ENCODE results near the gene PNMT. TPM values are rescaled to one million over a fixed set of nuclear protein-coding genes. Genes with fewer than 3 reads are reported as not detected.

PNMT gene
- total and polyA plus RNA-seq, 2 of the 8 experiments (the other 6 are each of a cell fraction or from before 2014, with no cell fraction given) = 5.6 to 10.9 TPM

- no peak overlapping the region for H3K27ac ChIP-seq (ENCODE audit: low read depth, low read length)
- H3K4me1 ChIP-seq (replicated peaks in 1 of 4; ENCODE audit: control insufficient read depth in 3 of 4, insufficient read depth in 4 of 4, low read length in 3 of 4) = peaks cover 18 to 30% (median 20%) of the 10 kb centered on the region in 4 experiments
- no peak overlapping the region for H4K5ac ChIP-seq (ENCODE audit: insufficient read length, low read depth, low read length)
- H3K9ac ChIP-seq (replicated peaks in 1 of 4; ENCODE audit: extremely low read depth in 1 of 4, low read depth in 3 of 4, low read length in 3 of 4) = peak overlapping the region in 1 of 4 experiments; percentile 44; a peak in 2 of 7 replicates
- H3K79me1 ChIP-seq (ENCODE audit: low read depth, low read length) = peaks cover 40% of the 10 kb centered on the region
- H3K36me3 ChIP-seq (ENCODE audit: control insufficient read depth in 2 of 4, insufficient read depth in 4 of 4, low read length in 3 of 4) = no peaks in the 10 kb centered on the region
- H4K8ac ChIP-seq (ENCODE audit: extremely low read depth, insufficient read depth, low read length) = no peak overlapping the region
- no peak overlapping the region for H2BK15ac ChIP-seq (ENCODE audit: low read length)
- 0 out of 2 replicates have a peak overlapping the region, but pooled peaks have one; percentile 32 for H2BK20ac ChIP-seq (ENCODE audit: low read length)
- POLR2A ChIA-PET (ENCODE audit: partially characterized antibody) = interaction anchor here (0.6 to 5.5 kb wide), 8 partner anchors 9 to 115 kb away, joined by 3 to 28 read pairs (median 3); partner anchors contain the start of gene ERBB2
- H3K18ac ChIP-seq (ENCODE audit: extremely low read depth, low read length) = no peak overlapping the region; the same call in 1 of the 2 replicates
- H3K9me3 ChIP-seq (ENCODE audit: insufficient read depth in 2 of 2, low read depth in 1 of 2, low read length in 1 of 2) = no peaks in the 10 kb centered on the region
- H2BK5ac ChIP-seq (ENCODE audit: low read depth, low read length) = 0 out of 2 replicates have a peak overlapping the region, but pooled peaks have one; percentile 44
- 0 out of 2 replicates have a peak overlapping the region, but pooled peaks have one; percentile 13 for H2AK5ac ChIP-seq (ENCODE audit: low read depth, low read length)
- peak overlapping the region; percentile 60 for H2BK12ac ChIP-seq (ENCODE audit: low read depth, low read length)
- H3K23ac ChIP-seq (ENCODE audit: insufficient read length) = no peak overlapping the region
- WGBS, 2 experiments (ENCODE audit: extremely low coverage in 1 of 2, insufficient coverage in 1 of 2, insufficient read length in 1 of 2, insufficient replicate concordance in 2 of 2, low coverage in 1 of 2, low lambda C conversion rate in 2 of 2, missing lambda C conversion rate in 1 of 2) = 87% methylated on average over 11 of the region's 11 CpGs; no CpG with 5 or more reads in 1 of the 2 experiments
- H3K4me2 ChIP-seq (ENCODE audit: insufficient read depth in 1 of 2, low read depth in 2 of 2, low read length in 2 of 2) = peak overlapping the region; percentile 17 to 31; a peak in 2 of 4 replicates
- no peak overlapping the region for H3K4ac ChIP-seq (replicated peaks; ENCODE audit: insufficient read length, low read depth, low read length)
- 0 out of 7 replicates have a peak, but pooled peaks cover 0 to 3% (median 0%) of the 10 kb centered on the region in 4 experiments for H3K27me3 ChIP-seq (replicated peaks in 1 of 4; ENCODE audit: control insufficient read depth in 3 of 4, extremely low read depth in 1 of 4, insufficient read depth in 3 of 4, low read length in 3 of 4)
- CTCF ChIA-PET (ENCODE audit: partially characterized antibody) = interaction anchor here (1.0 to 49.2 kb wide), 11 partner anchors 8 to 141 kb away, joined by 3 to 1885 read pairs (median 9); partner anchors contain the start of genes ERBB2, MIEN1, PGAP3 and PNMT
- peaks cover 8 to 68% of the 10 kb centered on the region in 2 experiments for H3K79me2 ChIP-seq (ENCODE audit: control insufficient read depth in 1 of 2, insufficient read depth in 2 of 2, low read length in 2 of 2)
- H4K20me1 ChIP-seq (replicated peaks in 1 of 2; ENCODE audit: control insufficient read depth in 1 of 2, insufficient read depth in 2 of 2, low read length in 2 of 2) = peaks cover 3 to 27% of the 10 kb centered on the region in 2 experiments
- no peak overlapping the region for H3K4me3 ChIP-seq (ENCODE audit: extremely low read depth in 1 of 4, insufficient read depth in 2 of 4, low read depth in 3 of 4, low read length in 4 of 4)
- no peak overlapping the region for H2AFZ ChIP-seq (ENCODE audit: low read length)
- no peak overlapping the region for H3K56ac ChIP-seq (replicated peaks; ENCODE audit: insufficient read length, low read depth, low read length)
- FAIRE-seq (no peak), DNase-seq (ENCODE audit: low read depth in 1 of 2, low spot score in 2 of 2) (no peak)
- peaks cover 8% of the 10 kb centered on the region; the same call in 1 of the 2 replicates for H3K23me2 ChIP-seq (ENCODE audit: low read depth, low read length)
- H4K91ac ChIP-seq (replicated peaks; ENCODE audit: insufficient read length, low read length) = no peak overlapping the region
- no peak overlapping the region for H2BK120ac ChIP-seq (replicated peaks; ENCODE audit: low read depth, low read length)
- no peak overlapping the region for H3K14ac ChIP-seq (ENCODE audit: insufficient read length)
- TF ChIP-seq ZNF274 (IDR thresholded peaks at IDR 0.05; ENCODE audit: borderline replicate concordance, extremely low read depth, low read length) (no peak), CHD2 (IDR thresholded peaks at IDR 0.05; ENCODE audit: low read length) (no peak), CBX8 (IDR thresholded peaks at IDR 0.05; ENCODE audit: borderline replicate concordance, low read depth, low read length) (no peak), CREB1 (IDR thresholded peaks at IDR 0.05) (no peak), CTBP2 (IDR thresholded peaks at IDR 0.05; ENCODE audit: borderline replicate concordance, insufficient read depth, insufficient read length, low read length) (no peak), SIN3A (conservative IDR thresholded peaks at IDR 0.05 in 1 of 2, IDR thresholded peaks at IDR 0.05 in 1 of 2; ENCODE audit: low read depth in 1 of 2, low read length in 2 of 2) (0 out of 4 replicates have a peak, but pooled peaks of 1 of the 2 experiments have one; percentile 17), JUND (IDR thresholded peaks at IDR 0.05; ENCODE audit: low read length) (no peak), POLR2AphosphoS5 (IDR thresholded peaks at IDR 0.05; ENCODE audit: low read depth, low read length) (no peak), KDM1A (IDR thresholded peaks at IDR 0.05; ENCODE audit: borderline replicate concordance, low read length) (peak; percentile 74; the same call in 1 of the 2 replicates), BACH1 (IDR thresholded peaks at IDR 0.05; ENCODE audit: low read length) (no peak)
These were observed 28.4 kb upstream of the PNMT start for GRCh38 chr17:39639566-39640458.
